Astrocyte (in vitro differentiated cells and primary cell): ENCODE measurements around the gene ATXN2. TPM values are rescaled to one million over a fixed set of nuclear protein-coding genes. Genes with fewer than 3 reads are reported as not detected.

Source experiments
- DNase-seq: peaks from one replicate; pipeline ENCODE4 v3.0.0-alpha.2; 2010; ENCODE audit warnings: low read depth
- FAIRE-seq: peaks from 2 replicates; lab custom pipeline; 2011; peaks lifted over from hg19 to GRCh38; lab: Jason Lieb, UNC
- H2AFZ ChIP-seq: 2 replicates; pipeline ENCODE4 v1.6.0; 2012; ENCODE audit warnings: low read depth, low read length, inconsistent platforms
- H3K27ac ChIP-seq: 2 replicates; pipeline ENCODE4 v1.5.1; 2011; ENCODE audit warnings: low read depth, low read length, inconsistent platforms
- H3K27me3 ChIP-seq: 2 replicates; pipeline ENCODE4 v1.6.0; 2011; ENCODE audit warnings: low read length, inconsistent platforms; ENCODE audit not compliant: insufficient read depth
- H3K36me3 ChIP-seq: 2 replicates; pipeline ENCODE4 v1.5.1; 2011; ENCODE audit warnings: low read length, inconsistent platforms; ENCODE audit not compliant: insufficient read depth
- H3K4me1 ChIP-seq: 2 replicates; pipeline ENCODE4 v1.5.1; 2011; ENCODE audit warnings: low read length, inconsistent platforms; ENCODE audit not compliant: insufficient read depth
- H3K4me2 ChIP-seq: 2 replicates; pipeline ENCODE4 v1.6.0; 2012; ENCODE audit warnings: low read length, inconsistent platforms
- H3K4me3 ChIP-seq: 2 replicates; pipeline ENCODE4 v1.5.1; 2011; ENCODE audit warnings: low read depth, mild to moderate bottlenecking, low read length, inconsistent platforms; ENCODE audit not compliant: insufficient read depth
- H3K79me2 ChIP-seq: 2 replicates; pipeline ENCODE4 v1.6.0; 2012; ENCODE audit warnings: mild to moderate bottlenecking, low read length, inconsistent platforms; ENCODE audit not compliant: insufficient read depth
- H3K9ac ChIP-seq: 2 replicates; pipeline ENCODE4 v1.6.0; 2012; ENCODE audit warnings: mild to moderate bottlenecking, low read length, inconsistent platforms
- H3K9me3 ChIP-seq: 2 replicates; pipeline ENCODE4 v1.5.1; 2012; ENCODE audit warnings: low read depth, mild to moderate bottlenecking, low read length, inconsistent platforms; ENCODE audit not compliant: insufficient read depth
- H4K20me1 ChIP-seq: 2 replicates; pipeline ENCODE4 v1.6.0; 2012; ENCODE audit warnings: low read length, inconsistent platforms; ENCODE audit not compliant: insufficient read depth
- H3K27ac Mint-ChIP-seq: one replicate; pipeline ENCODE4 v1.8.0; 2021; ENCODE audit warnings: mild to moderate bottlenecking, mixed read lengths; ENCODE audit not compliant: unreplicated experiment
- H3K27me3 Mint-ChIP-seq: one replicate; pipeline ENCODE4 v1.8.0; 2021; ENCODE audit warnings: low read depth, mixed read lengths; ENCODE audit not compliant: unreplicated experiment
- H3K36me3 Mint-ChIP-seq: one replicate; pipeline ENCODE4 v1.8.0; 2021; ENCODE audit warnings: low read depth, mixed read lengths; ENCODE audit not compliant: unreplicated experiment
- H3K4me1 Mint-ChIP-seq: one replicate; pipeline ENCODE4 v1.8.0; 2021; ENCODE audit warnings: low read depth, mixed read lengths; ENCODE audit not compliant: unreplicated experiment
- H3K4me3 Mint-ChIP-seq: one replicate; pipeline ENCODE4 v1.8.0; 2021; ENCODE audit warnings: mild to moderate bottlenecking, moderate library complexity, mixed read lengths; ENCODE audit not compliant: unreplicated experiment
- H3K9me3 Mint-ChIP-seq: one replicate; pipeline ENCODE4 v1.8.0; 2021; ENCODE audit warnings: mild to moderate bottlenecking, mixed read lengths; ENCODE audit not compliant: unreplicated experiment
- CTCF ChIP-seq: IDR thresholded peaks from 2 replicates; pipeline ENCODE4 v1.5.1; 2011; ENCODE audit warnings: low read depth, mild to moderate bottlenecking, inconsistent platforms, low read length, moderate library complexity; ENCODE audit not compliant: insufficient read depth
- EZH2 ChIP-seq: IDR thresholded peaks from 2 replicates; pipeline ENCODE4 v1.6.1; 2012; ENCODE audit warnings: mild to moderate bottlenecking, low read length, inconsistent platforms; ENCODE audit not compliant: insufficient read depth
- total RNA-seq: library from RNA; stranded (reverse); gene quantifications from 2 replicates; pipeline ENCODE4 v1.2.1, GENCODE V29; 2021

Gene ATXN2
- total RNA-seq, 1 donor from 2014 or later, result 58.0 TPM

- Mint-ChIP-seq H3K9me3 (no peaks in the 10 kb centered on the region), H3K27ac (no peak overlapping the region), H3K27me3 (no peaks in the 10 kb centered on the region), H3K36me3 (peaks cover 27% of the 10 kb centered on the region), H3K4me1 (peaks cover 28% of the 10 kb centered on the region), H3K4me3 (no peak overlapping the region)
- Histone ChIP-seq H3K27me3 (no peaks in the 10 kb centered on the region), H3K27ac (no peak overlapping the region), H3K79me2 (peaks cover 15% of the 10 kb centered on the region), H3K9me3 (no peaks in the 10 kb centered on the region), H3K36me3 (peaks cover 30% of the 10 kb centered on the region), H2AFZ (no peak overlapping the region), H4K20me1 (peaks cover 35% of the 10 kb centered on the region), H3K4me3 (no peak overlapping the region), H3K9ac (no peak overlapping the region), H3K4me1 (peaks cover 17% of the 10 kb centered on the region), H3K4me2 (no peak overlapping the region)
- DNase-seq (no peak), FAIRE-seq (no peak)
- TF ChIP-seq CTCF (no peak), EZH2 (no peak)
Measured at GRCh38 chr12:111458546-111459172, 140.5 kb downstream of the ATXN2 start.

GRCh38 chr12:111457577-111457976, 141.5 kb downstream of the ATXN2 start:
- no peaks in the 10 kb centered on the region for H3K9me3 Mint-ChIP-seq
- no peak overlapping the region for H3K4me3 Mint-ChIP-seq
- Histone ChIP-seq H3K4me3 (no peak overlapping the region), H3K9ac (no peak overlapping the region), H3K4me1 (peaks cover 17% of the 10 kb centered on the region), H3K9me3 (no peaks in the 10 kb centered on the region), H3K27me3 (no peaks in the 10 kb centered on the region), H3K36me3 (peaks cover 39% of the 10 kb centered on the region), H2AFZ (no peak overlapping the region), H3K4me2 (no peak overlapping the region), H3K27ac (no peak overlapping the region), H4K20me1 (peaks cover 43% of the 10 kb centered on the region), H3K79me2 (peaks cover 18% of the 10 kb centered on the region)
- FAIRE-seq (no peak), DNase-seq (no peak)
- TF ChIP-seq CTCF (no peak), EZH2 (no peak)
- peaks cover 28% of the 10 kb centered on the region for H3K36me3 Mint-ChIP-seq
- H3K27ac Mint-ChIP-seq, result no peak overlapping the region
- peaks cover 28% of the 10 kb centered on the region for H3K4me1 Mint-ChIP-seq
- no peaks in the 10 kb centered on the region for H3K27me3 Mint-ChIP-seq

GRCh38 chr12:111457071-111457470, 142.0 kb downstream of the ATXN2 start:
- H3K79me2 ChIP-seq, result peaks cover 18% of the 10 kb centered on the region
- peaks cover 12% of the 10 kb centered on the region for H3K4me1 ChIP-seq
- FAIRE-seq (no peak), DNase-seq (no peak)
- peaks cover 45% of the 10 kb centered on the region for H4K20me1 ChIP-seq
- no peak overlapping the region for H3K4me3 Mint-ChIP-seq
- H3K9me3 Mint-ChIP-seq, result no peaks in the 10 kb centered on the region
- H3K4me1 Mint-ChIP-seq, result peaks cover 23% of the 10 kb centered on the region
- H3K4me3 ChIP-seq, result no peak overlapping the region
- no peaks in the 10 kb centered on the region for H3K27me3 ChIP-seq
- H3K4me2 ChIP-seq, result no peak overlapping the region
- no peak overlapping the region for H3K27ac Mint-ChIP-seq
- no peaks in the 10 kb centered on the region for H3K27me3 Mint-ChIP-seq
- TF ChIP-seq EZH2, result no peak
- no peak for TF ChIP-seq CTCF
- no peak overlapping the region for H3K27ac ChIP-seq
- H3K9ac ChIP-seq, result no peak overlapping the region
- H3K9me3 ChIP-seq, result no peaks in the 10 kb centered on the region
- H2AFZ ChIP-seq, result no peak overlapping the region
- peaks cover 28% of the 10 kb centered on the region for H3K36me3 Mint-ChIP-seq
- H3K36me3 ChIP-seq, result peaks cover 44% of the 10 kb centered on the region
